Kidney epithelial cell (primary cell): Measurements from ENCODE around the gene GRK7. TPM values are rescaled to one million over a fixed set of nuclear protein-coding genes. Genes with fewer than 3 reads are reported as not detected.

Source experiments
- DNase-seq: peaks from one replicate; pipeline ENCODE4 v3.0.0-alpha.2; 2010; ENCODE audit warnings: low read depth
- H3K27me3 ChIP-seq: 2 replicates; pipeline ENCODE4 v1.6.0; 2011; ENCODE audit warnings: low read length; ENCODE audit not compliant: control insufficient read depth, insufficient read depth
- H3K36me3 ChIP-seq: 2 replicates; pipeline ENCODE4 v1.5.1; 2011; ENCODE audit warnings: low read length; ENCODE audit not compliant: control insufficient read depth, insufficient read depth
- H3K4me3 ChIP-seq: 2 replicates; pipeline ENCODE4 v1.5.1; 2011; ENCODE audit warnings: low read depth, mild to moderate bottlenecking, control low read depth, low read length
- CTCF ChIP-seq: IDR thresholded peaks from 2 replicates; pipeline ENCODE4 v1.5.1; 2011; ENCODE audit warnings: mild to moderate bottlenecking, moderate library complexity, low read length, control low read depth, inconsistent platforms; ENCODE audit not compliant: insufficient read depth, poor library complexity, severe bottlenecking
- total RNA-seq: library from RNA; depleted of rRNA; stranded (reverse); fragments of >200 nt; gene quantifications from 2 replicates; pipeline ENCODE4 v1.2.3, GENCODE V29; 2015

Gene GRK7
- total RNA-seq, 1 donor from 2014 or later, result not detected

GRCh38 chr3:141804447-141804777, 41.2 kb downstream of the GRK7 start:
- H3K4me3 ChIP-seq, result no peak overlapping the region
- no peaks in the 10 kb centered on the region for H3K27me3 ChIP-seq

GRCh38 chr3:141804778-141805639, 41.8 kb downstream of the GRK7 start:
- H3K27me3 ChIP-seq, result no peaks in the 10 kb centered on the region
- no peak for TF ChIP-seq CTCF
- no peaks in the 10 kb centered on the region for H3K36me3 ChIP-seq
- no peak overlapping the region for H3K4me3 ChIP-seq
- no peak for DNase-seq

More at GRCh38 chr3:141804447-141804777, 41.2 kb downstream of the GRK7 start:
- H3K36me3 ChIP-seq, result no peaks in the 10 kb centered on the region
- TF ChIP-seq CTCF, result no peak
- DNase-seq, result no peak

- no peak overlapping the region for H3K4me3 ChIP-seq
- H3K36me3 ChIP-seq, result no peaks in the 10 kb centered on the region
- no peaks in the 10 kb centered on the region for H3K27me3 ChIP-seq
- DNase-seq, result no peak
- TF ChIP-seq CTCF, result no peak
Observed at GRCh38 chr3:141807277-141808033, 44.2 kb downstream of the GRK7 start.

- Histone ChIP-seq H3K36me3 (no peaks in the 10 kb centered on the region), H3K27me3 (no peaks in the 10 kb centered on the region), H3K4me3 (no peak overlapping the region)
- no peak for DNase-seq
- no peak for TF ChIP-seq CTCF
Observed at GRCh38 chr3:141808586-141808985, 45.4 kb downstream of the GRK7 start.

- no peaks in the 10 kb centered on the region for H3K36me3 ChIP-seq
- TF ChIP-seq CTCF, result no peak
- no peaks in the 10 kb centered on the region for H3K27me3 ChIP-seq
- no peak overlapping the region for H3K4me3 ChIP-seq
- no peak for DNase-seq
Observed at GRCh38 chr3:141810161-141810560, 47.0 kb downstream of the GRK7 start.

GRCh38 chr3:141811348-141811747, 48.1 kb downstream of the GRK7 start:
- no peaks in the 10 kb centered on the region for H3K27me3 ChIP-seq
- TF ChIP-seq CTCF, result no peak

More at GRCh38 chr3:141811348-141811747, 48.1 kb downstream of the GRK7 start:
- Histone ChIP-seq H3K36me3 (no peaks in the 10 kb centered on the region), H3K4me3 (no peak overlapping the region)
- DNase-seq, result no peak
